ENCODE results near the gene MMP11. TPM values are rescaled to one million over a fixed set of nuclear protein-coding genes. Genes with fewer than 3 reads are reported as not detected.
A peak's percentile ranks its signal among the peaks of the same experiment; 100 is the strongest.

MMP11 gene
- total and polyA plus RNA-seq, 2 of the 13 experiments (the other 11 are each of a cell fraction or from before 2014, with no cell fraction given), result 8.9 to 28.6 TPM

DNA sequence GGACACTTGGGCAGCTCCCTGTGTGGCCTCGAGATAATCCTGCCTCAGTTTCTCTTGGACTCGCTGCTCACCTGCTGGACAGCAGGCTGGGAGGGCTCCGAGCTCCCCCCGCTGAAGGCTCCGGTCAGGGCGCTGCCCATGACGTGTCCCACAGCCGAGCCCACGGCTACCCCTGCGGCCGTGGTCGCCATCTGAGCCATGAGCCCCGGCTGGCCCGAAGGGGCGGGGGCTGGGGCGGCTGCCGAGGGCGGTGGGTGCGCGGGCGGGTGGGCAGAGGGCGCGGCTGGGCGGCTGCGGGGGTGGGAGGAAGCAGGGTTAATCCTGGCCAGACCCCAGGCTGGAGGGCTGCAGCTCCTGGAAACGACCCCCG lies 5.4 kb upstream of the MMP11 start (continued):
- TF ChIP-seq, protein P1, sequence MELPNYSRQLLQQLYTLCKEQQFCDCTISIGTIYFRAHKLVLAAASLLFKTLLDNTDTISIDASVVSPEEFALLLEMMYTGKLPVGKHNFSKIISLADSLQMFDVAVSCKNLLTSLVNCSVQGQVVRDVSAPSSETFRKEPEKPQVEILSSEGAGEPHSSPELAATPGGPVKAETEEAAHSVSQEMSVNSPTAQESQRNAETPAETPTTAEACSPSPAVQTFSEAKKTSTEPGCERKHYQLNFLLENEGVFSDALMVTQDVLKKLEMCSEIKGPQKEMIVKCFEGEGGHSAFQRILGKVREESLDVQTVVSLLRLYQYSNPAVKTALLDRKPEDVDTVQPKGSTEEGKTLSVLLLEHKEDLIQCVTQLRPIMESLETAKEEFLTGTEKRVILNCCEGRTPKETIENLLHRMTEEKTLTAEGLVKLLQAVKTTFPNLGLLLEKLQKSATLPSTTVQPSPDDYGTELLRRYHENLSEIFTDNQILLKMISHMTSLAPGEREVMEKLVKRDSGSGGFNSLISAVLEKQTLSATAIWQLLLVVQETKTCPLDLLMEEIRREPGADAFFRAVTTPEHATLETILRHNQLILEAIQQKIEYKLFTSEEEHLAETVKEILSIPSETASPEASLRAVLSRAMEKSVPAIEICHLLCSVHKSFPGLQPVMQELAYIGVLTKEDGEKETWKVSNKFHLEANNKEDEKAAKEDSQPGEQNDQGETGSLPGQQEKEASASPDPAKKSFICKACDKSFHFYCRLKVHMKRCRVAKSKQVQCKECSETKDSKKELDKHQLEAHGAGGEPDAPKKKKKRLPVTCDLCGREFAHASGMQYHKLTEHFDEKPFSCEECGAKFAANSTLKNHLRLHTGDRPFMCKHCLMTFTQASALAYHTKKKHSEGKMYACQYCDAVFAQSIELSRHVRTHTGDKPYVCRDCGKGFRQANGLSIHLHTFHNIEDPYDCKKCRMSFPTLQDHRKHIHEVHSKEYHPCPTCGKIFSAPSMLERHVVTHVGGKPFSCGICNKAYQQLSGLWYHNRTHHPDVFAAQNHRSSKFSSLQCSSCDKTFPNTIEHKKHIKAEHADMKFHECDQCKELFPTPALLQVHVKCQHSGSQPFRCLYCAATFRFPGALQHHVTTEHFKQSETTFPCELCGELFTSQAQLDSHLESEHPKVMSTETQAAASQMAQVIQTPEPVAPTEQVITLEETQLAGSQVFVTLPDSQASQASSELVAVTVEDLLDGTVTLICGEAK (IDR thresholded peaks at IDR 0.05), result no peak
- TF ChIP-seq, protein P1 (CRISPR knock-in tag; IDR thresholded peaks at IDR 0.05), result no peak
- TF ChIP-seq, protein P2, sequence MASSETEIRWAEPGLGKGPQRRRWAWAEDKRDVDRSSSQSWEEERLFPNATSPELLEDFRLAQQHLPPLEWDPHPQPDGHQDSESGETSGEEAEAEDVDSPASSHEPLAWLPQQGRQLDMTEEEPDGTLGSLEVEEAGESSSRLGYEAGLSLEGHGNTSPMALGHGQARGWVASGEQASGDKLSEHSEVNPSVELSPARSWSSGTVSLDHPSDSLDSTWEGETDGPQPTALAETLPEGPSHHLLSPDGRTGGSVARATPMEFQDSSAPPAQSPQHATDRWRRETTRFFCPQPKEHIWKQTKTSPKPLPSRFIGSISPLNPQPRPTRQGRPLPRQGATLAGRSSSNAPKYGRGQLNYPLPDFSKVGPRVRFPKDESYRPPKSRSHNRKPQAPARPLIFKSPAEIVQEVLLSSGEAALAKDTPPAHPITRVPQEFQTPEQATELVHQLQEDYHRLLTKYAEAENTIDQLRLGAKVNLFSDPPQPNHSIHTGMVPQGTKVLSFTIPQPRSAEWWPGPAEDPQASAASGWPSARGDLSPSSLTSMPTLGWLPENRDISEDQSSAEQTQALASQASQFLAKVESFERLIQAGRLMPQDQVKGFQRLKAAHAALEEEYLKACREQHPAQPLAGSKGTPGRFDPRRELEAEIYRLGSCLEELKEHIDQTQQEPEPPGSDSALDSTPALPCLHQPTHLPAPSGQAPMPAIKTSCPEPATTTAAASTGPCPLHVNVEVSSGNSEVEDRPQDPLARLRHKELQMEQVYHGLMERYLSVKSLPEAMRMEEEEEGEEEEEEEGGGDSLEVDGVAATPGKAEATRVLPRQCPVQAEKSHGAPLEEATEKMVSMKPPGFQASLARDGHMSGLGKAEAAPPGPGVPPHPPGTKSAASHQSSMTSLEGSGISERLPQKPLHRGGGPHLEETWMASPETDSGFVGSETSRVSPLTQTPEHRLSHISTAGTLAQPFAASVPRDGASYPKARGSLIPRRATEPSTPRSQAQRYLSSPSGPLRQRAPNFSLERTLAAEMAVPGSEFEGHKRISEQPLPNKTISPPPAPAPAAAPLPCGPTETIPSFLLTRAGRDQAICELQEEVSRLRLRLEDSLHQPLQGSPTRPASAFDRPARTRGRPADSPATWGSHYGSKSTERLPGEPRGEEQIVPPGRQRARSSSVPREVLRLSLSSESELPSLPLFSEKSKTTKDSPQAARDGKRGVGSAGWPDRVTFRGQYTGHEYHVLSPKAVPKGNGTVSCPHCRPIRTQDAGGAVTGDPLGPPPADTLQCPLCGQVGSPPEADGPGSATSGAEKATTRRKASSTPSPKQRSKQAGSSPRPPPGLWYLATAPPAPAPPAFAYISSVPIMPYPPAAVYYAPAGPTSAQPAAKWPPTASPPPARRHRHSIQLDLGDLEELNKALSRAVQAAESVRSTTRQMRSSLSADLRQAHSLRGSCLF (CRISPR knock-in tag; IDR thresholded peaks at IDR 0.05; ENCODE audit: borderline replicate concordance), result no peak
- 0 out of 2 replicates have a peak, but pooled peaks have one; percentile 45 for TF ChIP-seq ZNF451 (CRISPR knock-in tag; IDR thresholded peaks at IDR 0.05)
- peak; percentile 26; the same call in 1 of the 2 replicates for TF ChIP-seq SP2 (CRISPR knock-in tag; IDR thresholded peaks at IDR 0.05)
- TF ChIP-seq ZNF354B (CRISPR knock-in tag; IDR thresholded peaks at IDR 0.05), result 0 out of 2 replicates have a peak, but pooled peaks have one; percentile 7
